Measurements from ENCODE around the gene IGFBP2.
A peak's percentile ranks its signal among the peaks of the same experiment; 100 is the strongest.

The IGFBP2 gene

GRCh38 chr2:216607277-216607560 lies 26.0 kb upstream of the IGFBP2 start:
- intact Hi-C loops (cut with DNase I), result no loop called here
- no peak for DNase-seq

GRCh38 chr2:216608525-216608924 lies 24.7 kb upstream of the IGFBP2 start:
- intact Hi-C loops (cut with DNase I), result no loop called here
- no peak for DNase-seq

GRCh38 chr2:216615298-216616082 lies 17.7 kb upstream of the IGFBP2 start:
- intact Hi-C loops (cut with DNase I), result no loop called here
- DNase-seq, result no peak

GRCh38 chr2:216616083-216616678 lies 17.0 kb upstream of the IGFBP2 start:
- DNase-seq, result no peak
- intact Hi-C loops (cut with DNase I), result no loop called here

- DNase-seq, result no peak
- intact Hi-C loops (cut with DNase I), result no loop called here
Observed at GRCh38 chr2:216617159-216617815, 15.9 kb upstream of the IGFBP2 start.

GRCh38 chr2:216618785-216619184 lies 14.4 kb upstream of the IGFBP2 start:
- intact Hi-C loops (cut with DNase I), result no loop called here
- DNase-seq, result no peak

GRCh38 chr2:216619411-216620393 lies 13.5 kb upstream of the IGFBP2 start:
- no peak for DNase-seq
- intact Hi-C loops (cut with DNase I), result no loop called here

GRCh38 chr2:216620786-216621185 lies 12.4 kb upstream of the IGFBP2 start:
- intact Hi-C loops (cut with DNase I), result no loop called here

GRCh38 chr2:216621292-216621691 lies 11.9 kb upstream of the IGFBP2 start:
- intact Hi-C loops (cut with DNase I), result no loop called here
- DNase-seq, result no peak

More at GRCh38 chr2:216620786-216621185, 12.4 kb upstream of the IGFBP2 start:
- peak in 2 of 42 donors; percentile 13 for DNase-seq

- intact Hi-C loops (cut with DNase I), result no loop called here
- DNase-seq, result no peak
Observed at GRCh38 chr2:216622526-216622925, 10.7 kb upstream of the IGFBP2 start.

GRCh38 chr2:216624251-216624650 lies 9.0 kb upstream of the IGFBP2 start:
- no peak for DNase-seq
- intact Hi-C loops (cut with DNase I), result no loop called here

- intact Hi-C loops (cut with DNase I), result no loop called here
- DNase-seq, result no peak
Observed at GRCh38 chr2:216626168-216626874, 6.9 kb upstream of the IGFBP2 start.

- intact Hi-C loops (cut with DNase I), result no loop called here
- DNase-seq, result no peak
Observed at GRCh38 chr2:216626875-216627245, 6.4 kb upstream of the IGFBP2 start.

- intact Hi-C loops (cut with DNase I), result no loop called here
Observed at GRCh38 chr2:216629784-216630183, 3.4 kb upstream of the IGFBP2 start.

GRCh38 chr2:216632346-216632951 lies 771 bp upstream of the IGFBP2 start:
- no peak for DNase-seq
- intact Hi-C loops (cut with DNase I), result no loop called here

More at GRCh38 chr2:216629784-216630183, 3.4 kb upstream of the IGFBP2 start:
- no peak for DNase-seq

GRCh38 chr2:216633616-216634369 lies 573 bp downstream of the IGFBP2 start:
- DNase-seq, result no peak
- intact Hi-C loops (cut with DNase I), result no loop called here

- intact Hi-C loops (cut with DNase I), result no loop called here
- no peak for DNase-seq
Observed at GRCh38 chr2:216634370-216635148, 1.3 kb downstream of the IGFBP2 start.

All from head of caudate nucleus (tissue), 42 donors.